ENCODE data around the gene PPCDC.

DNA sequence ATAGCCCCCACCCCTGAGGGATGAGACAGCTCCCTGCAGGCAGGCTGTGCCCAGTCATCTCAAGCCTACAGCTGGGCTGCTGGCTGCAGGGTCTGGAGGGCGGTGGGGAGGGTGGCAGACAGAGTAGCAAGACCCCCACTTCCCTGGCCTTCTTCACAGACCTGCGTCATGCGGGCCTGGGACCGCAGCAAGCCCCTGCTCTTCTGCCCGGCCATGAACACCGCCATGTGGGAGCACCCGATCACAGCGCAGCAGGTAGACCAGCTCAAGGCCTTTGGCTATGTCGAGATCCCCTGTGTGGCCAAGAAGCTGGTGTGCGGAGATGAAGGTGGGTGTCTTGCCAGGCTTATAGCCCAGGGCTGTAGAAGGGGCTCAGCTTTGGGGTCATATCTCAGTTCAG is 25.0 kb downstream of the PPCDC start:
- TF ChIP-seq POLR2A (IDR thresholded peaks at IDR 0.05; ENCODE audit: low read depth, low read length) = 0 out of 2 replicates have a peak, but pooled peaks have one; percentile 19
- no peak for TF ChIP-seq TAF1 (IDR thresholded peaks at IDR 0.05; ENCODE audit: low read depth, low read length)
- no peak for TF ChIP-seq POLR2AphosphoS5 (IDR thresholded peaks at IDR 0.05; ENCODE audit: low read depth, low read length)
- no peak for TF ChIP-seq POU2F2 (IDR thresholded peaks at IDR 0.05; ENCODE audit: low read depth, low read length)

Measured in GM12891 (cell line).